GM12891 (cell line): ENCODE measurements around the gene PLA2G2C.

Experiments
- DNase-seq: peaks from one replicate; pipeline ENCODE4 v3.0.0; 2011; ENCODE audit warnings: low spot score; ENCODE audit not compliant: insufficient read length
- FAIRE-seq: peaks from 2 replicates; lab custom pipeline; 2011; peaks lifted over from hg19 to GRCh38; lab: Jason Lieb, UNC
- PAX5 ChIP-seq: IDR thresholded peaks from 2 replicates; pipeline ENCODE4 v1.6.1; 2011; ENCODE audit warnings: low read length, moderate library complexity, mild to moderate bottlenecking; ENCODE audit not compliant: insufficient read depth, severe bottlenecking
- POLR2A ChIP-seq: IDR thresholded peaks from 2 replicates; pipeline ENCODE4 v1.6.1; 2011; ENCODE audit warnings: low read depth, low read length, control low read depth
- POLR2AphosphoS5 ChIP-seq: IDR thresholded peaks from 2 replicates; pipeline ENCODE4 v1.6.1; 2011; ENCODE audit warnings: low read depth, low read length, control low read depth
- POU2F2 ChIP-seq: IDR thresholded peaks from 2 replicates; pipeline ENCODE4 v1.6.1; 2011; ENCODE audit warnings: low read depth, mild to moderate bottlenecking, control low read depth, low read length, moderate library complexity
- SPI1 ChIP-seq: IDR thresholded peaks from 2 replicates; pipeline ENCODE4 v1.6.1; 2011; ENCODE audit warnings: low read depth, low read length, control low read depth
- TAF1 ChIP-seq: IDR thresholded peaks from 2 replicates; pipeline ENCODE4 v1.6.1; 2011; ENCODE audit warnings: low read depth, low read length, control low read depth

PLA2G2C gene

DNA sequence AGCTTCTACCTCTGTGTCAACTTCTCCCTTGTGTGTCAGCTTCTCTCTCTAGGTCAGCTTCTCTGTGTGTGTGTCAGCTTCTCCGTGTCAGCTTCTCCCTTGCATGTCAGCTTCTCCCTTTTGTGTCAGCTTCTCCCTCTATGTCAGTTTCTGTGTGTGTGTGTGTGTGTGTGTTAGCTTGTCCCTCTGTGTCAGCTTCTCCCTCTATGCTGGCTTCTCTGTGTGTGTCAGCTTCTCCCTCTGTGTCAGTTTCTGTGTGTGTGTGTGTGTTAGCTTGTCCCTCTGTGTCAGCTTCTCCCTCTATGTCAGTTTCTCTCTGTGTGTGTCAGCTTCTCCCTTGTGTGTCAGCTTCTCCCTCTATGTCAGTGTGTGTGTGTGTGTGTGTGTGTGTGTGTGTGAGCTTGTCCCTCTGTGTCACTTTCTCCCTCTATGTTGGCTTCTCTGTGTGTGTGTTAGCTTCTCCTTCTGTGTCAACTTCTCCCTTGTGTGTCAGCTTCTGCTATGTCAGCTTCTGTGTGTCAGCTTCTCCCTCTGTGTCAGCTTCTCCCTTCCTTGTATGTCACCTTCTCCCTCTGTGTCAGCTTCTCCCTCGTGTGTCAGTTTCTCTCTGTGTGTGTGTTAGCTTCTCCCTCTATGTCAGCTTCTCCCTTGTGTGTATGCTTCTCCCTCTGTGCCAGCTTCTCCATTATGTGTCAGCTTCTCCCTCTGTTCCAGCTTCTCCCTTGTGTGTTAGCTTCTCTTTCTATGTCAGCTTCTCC is 6.8 kb downstream of the PLA2G2C start:
- no peak for FAIRE-seq

DNA sequence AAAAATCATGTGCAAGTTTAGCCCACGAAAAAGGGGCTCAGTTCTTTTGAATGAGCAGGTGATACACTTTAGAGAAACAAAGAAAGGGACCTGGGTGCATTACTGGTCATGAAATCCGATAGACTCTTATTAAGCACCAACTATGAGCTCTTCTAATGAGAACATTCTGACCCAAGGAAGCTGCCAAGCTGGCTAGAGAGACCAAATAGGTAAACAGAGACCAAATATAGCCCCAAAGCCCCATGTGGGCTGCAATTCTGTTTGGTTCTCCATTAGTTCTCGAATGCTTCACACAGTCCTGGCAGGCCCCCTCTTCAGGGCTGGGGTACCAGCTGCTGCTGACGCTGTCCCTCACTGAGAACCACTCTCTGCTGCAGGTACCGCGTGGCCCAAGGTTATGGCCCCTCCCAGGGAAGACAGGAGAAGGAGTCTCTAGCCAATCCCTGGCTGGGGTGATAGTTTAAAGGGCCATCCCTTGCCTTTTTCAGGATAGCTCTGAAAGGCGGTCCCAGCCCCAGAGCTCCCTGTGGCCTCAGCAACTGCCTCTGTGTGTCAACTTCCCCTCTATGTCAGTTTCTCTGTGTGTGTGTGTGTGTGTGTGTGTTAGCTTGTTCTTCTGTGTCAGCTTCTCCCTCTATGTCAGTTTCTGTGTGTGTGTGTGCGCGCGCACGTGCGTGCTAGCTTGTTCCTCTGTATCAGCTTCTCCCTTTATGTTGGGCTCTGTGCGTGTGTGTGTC is 7.5 kb downstream of the PLA2G2C start:
- DNase-seq (no peak), FAIRE-seq (no peak)
- TF ChIP-seq SPI1: no peak
- TF ChIP-seq TAF1: no peak

More for the DNA sequence above, 6.8 kb downstream of the PLA2G2C start:
- no peak for DNase-seq
- no peak for TF ChIP-seq POLR2A
- TF ChIP-seq POU2F2: no peak
- TF ChIP-seq SPI1: no peak
- no peak for TF ChIP-seq PAX5
- TF ChIP-seq POLR2AphosphoS5: no peak
- TF ChIP-seq TAF1: no peak

DNA sequence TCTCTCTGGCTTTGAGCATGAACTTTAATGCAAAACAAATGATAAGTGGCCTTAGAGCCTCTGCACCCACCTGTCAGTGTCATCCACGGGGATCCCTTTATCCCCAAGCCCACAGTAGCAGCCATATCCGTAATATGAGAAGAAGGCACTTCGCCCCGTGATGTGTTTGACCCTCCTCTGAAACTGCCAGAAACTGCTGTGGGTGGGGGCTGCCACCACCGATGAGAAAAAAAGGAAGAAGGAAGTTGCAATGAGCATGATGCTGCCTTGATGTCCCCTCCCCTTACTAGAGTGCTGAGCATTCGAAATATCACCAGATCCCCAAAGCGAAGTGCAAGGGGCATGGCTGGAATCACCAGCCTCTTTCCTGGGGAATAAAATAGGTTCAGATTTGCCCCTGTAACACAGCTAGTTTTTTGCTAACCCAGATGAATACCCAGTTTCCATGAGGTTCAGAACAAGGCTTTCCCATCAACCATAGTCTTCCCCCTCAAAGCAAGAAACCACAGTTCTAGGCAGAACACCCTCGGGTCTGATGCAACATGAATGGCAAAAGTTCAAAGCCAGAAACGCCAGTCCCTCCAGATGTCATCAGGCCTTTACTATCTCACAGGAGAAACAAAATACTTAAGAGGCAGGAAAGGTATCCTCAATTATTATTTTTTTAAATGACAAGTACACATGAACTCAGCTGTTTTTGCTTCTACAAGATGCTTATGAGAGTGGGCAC is 11.2 kb downstream of the PLA2G2C start:
- FAIRE-seq (no peak), DNase-seq (no peak)
- TF ChIP-seq TAF1 (no peak), POLR2AphosphoS5 (no peak), POLR2A (no peak), PAX5 (no peak), SPI1 (no peak), POU2F2 (no peak)

DNA sequence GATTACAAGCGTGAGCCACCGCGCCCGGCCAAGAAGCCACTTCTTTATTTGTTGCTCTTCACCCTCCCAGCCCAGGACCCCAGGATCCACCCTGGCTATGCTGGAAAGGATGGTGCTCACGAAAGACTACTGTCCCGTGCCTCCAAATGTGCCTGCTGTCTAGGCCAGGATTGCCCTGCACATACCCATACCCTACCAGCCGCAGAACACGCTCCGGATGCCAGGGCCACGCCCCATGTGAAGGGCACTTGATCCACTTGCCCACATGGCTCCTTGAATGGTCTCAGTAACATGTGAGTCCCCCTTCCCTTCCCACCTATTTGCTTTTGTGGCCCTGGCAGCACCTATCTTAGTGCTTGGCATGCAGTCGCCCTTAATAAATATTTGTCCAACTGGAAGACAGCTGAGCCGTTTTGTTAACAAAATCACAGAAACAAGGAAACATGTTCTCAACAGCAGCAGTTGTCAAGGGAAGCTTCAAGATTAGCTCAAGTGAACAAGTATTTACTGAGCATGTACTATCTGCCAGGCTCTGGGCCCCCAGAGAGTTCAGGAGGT is 14.2 kb downstream of the PLA2G2C start:
- DNase-seq (no peak), FAIRE-seq (no peak)
- TF ChIP-seq POLR2AphosphoS5 (no peak), SPI1 (no peak), POLR2A (no peak), TAF1 (no peak), POU2F2 (no peak), PAX5 (no peak)

DNA sequence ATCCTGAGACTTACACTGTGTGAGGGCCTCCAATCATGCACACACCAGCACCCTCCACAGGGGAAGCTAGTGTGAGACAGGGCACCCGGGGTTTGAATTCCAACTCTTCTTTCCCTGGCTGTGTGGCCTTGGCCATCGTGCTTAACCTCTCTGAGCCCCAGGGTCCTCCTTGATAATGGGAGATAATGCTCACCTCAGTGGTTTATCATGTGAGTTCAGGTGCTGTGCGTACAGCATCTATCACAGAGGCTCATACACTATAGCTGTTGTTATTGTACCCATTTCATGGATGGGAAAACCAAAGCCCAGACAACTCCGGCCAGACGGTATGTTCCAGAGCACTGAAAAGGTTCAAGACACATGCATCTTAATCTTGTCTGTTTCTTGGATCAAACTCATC is 16.4 kb downstream of the PLA2G2C start:
- TF ChIP-seq PAX5: no peak
- TF ChIP-seq SPI1: no peak
- no peak for TF ChIP-seq TAF1
- TF ChIP-seq POLR2A: no peak
- TF ChIP-seq POU2F2: no peak
- TF ChIP-seq POLR2AphosphoS5: no peak
- no peak for FAIRE-seq

DNA sequence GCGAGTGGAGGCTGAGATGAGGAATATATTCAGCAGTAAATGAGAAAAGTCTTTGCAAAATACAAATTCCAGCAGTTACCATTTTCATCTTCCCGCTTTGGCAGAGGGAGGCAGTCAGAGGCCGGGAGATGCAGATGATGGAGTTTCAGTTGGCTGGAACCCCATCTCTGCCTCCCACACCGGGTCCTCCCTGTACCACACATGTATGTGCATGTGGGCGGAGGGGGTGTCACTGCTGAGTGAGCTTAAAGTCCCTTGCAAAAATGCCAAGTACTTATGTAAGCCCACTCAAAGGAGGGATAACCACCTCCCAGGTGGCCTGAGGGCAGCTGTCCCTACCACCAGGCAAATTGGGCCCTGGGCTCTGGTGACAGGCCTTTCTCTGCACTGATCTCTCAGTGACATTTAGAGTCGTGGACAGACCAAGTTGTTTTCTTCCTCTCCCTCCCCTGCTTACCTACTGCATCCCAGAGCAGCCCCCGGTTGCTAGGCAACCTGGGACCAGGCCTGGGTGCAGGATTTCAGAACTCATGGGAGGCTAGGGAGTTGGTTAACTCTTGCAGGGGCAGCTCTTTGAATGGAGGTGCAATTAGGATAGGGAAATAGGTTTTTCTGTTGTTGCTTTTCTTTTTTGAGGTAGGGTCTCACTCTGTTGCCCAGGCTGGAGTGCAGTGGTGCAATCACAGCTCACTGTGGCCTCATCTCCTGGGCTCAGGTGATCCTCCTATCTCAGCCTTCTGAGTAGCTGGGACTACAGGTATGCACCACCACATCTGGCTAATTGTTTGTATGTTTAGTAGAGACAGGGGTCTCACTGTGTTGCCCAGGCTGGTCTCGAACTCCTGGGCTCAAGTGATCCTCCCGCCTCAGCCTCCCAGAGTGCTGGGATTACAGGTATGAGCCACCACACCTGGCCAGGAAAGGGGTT is 17.5 kb downstream of the PLA2G2C start:
- TF ChIP-seq POLR2AphosphoS5: no peak
- TF ChIP-seq SPI1: no peak
- no peak for TF ChIP-seq TAF1
- no peak for TF ChIP-seq POLR2A
- no peak for TF ChIP-seq POU2F2
- TF ChIP-seq PAX5: no peak
- no peak for DNase-seq
- FAIRE-seq: no peak

More for the DNA sequence above, 16.4 kb downstream of the PLA2G2C start:
- no peak for DNase-seq

DNA sequence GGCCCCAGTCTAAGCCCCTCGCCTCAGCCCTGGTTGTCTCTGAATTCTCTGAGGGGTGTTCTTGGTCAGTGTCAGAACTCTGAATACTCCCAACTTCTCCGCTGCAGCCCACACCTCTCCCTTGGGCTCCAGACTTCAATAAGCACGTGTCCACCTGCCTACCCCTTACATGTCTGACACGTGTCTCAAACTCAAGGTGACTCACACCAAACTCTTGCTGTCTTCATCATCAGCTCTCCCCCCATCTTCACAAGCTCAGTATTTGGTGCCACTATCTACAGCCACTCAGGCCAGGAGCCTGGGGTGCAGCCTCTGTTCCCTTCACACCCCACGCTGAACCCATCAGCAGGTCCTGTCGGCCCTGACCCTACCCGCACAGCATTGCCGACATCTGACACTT is 19.2 kb downstream of the PLA2G2C start:
- FAIRE-seq (no peak), DNase-seq (no peak)
- TF ChIP-seq TAF1: no peak
- no peak for TF ChIP-seq POU2F2
- TF ChIP-seq POLR2AphosphoS5: no peak
- TF ChIP-seq SPI1: no peak
- no peak for TF ChIP-seq PAX5
- no peak for TF ChIP-seq POLR2A

DNA sequence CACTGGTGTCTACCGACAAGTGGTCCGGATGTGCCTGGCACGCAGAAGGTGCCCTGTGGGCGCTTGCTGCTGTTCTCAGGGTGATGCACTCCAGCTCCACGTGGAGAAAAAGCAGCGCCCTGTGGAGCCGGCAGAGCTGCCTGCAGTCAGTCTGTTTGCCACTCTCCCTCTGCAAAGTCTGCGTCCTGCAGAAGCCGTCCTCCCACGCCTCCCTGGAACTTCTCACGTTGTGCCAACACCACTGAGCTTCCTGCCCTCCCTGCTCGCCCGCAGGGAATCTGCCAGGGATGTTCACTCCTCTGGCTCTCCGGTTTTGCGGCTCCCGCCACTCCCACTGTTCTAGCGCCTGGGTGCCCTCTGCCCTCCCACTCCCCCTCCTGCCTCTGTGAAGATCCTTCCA is 20.3 kb downstream of the PLA2G2C start:
- TF ChIP-seq POLR2AphosphoS5 (no peak), TAF1 (no peak), POU2F2 (no peak), SPI1 (no peak), PAX5 (no peak), POLR2A (no peak)
- FAIRE-seq: no peak
- no peak for DNase-seq
